IMR-90 (cell line): ENCODE measurements around the gene SMC1A. TPM values are rescaled to one million over a fixed set of nuclear protein-coding genes. Genes with fewer than 3 reads are reported as not detected.

Experiments
- ATAC-seq: fragments of 200-7000 bp; cut with Tn5 transposase; 2 replicates; pipeline ENCODE4 v1.9.1; 2020; ENCODE audit warnings: low read depth, mild to moderate bottlenecking, moderate library complexity
- BruUV-seq: library from RNA; stranded (reverse); fragments of 400-500 nt; replicated peaks from 2 replicates; lab custom pipeline; 2021; lab: Mats Ljungman, UMichigan
- CTCF ChIA-PET: fragments of 300-600 bp; formaldehyde crosslinking; extraction: SDS; loops from one replicate; lab custom pipeline; 2021; ENCODE audit warnings: antibody characterized with exemption; lab: Yijun Ruan, JAX
- POLR2A ChIA-PET: fragments of 300-600 bp; sonication (Branson Sonifier 250); formaldehyde crosslinking; loops from one replicate; lab custom pipeline; 2022; ENCODE audit warnings: antibody characterized with exemption; ENCODE audit not compliant: unreplicated experiment; lab: Charles Lee
- DNase-seq: peaks from one replicate; pipeline ENCODE4 v3.0.0; 2013
- H2AFZ ChIP-seq: replicated peaks from 2 replicates; pipeline ENCODE3; 2013; ENCODE audit warnings: low read length, mild to moderate bottlenecking; ENCODE audit not compliant: poor library complexity
- H2AK5ac ChIP-seq: 2 replicates; pipeline ENCODE4 v1.6.1; 2013; ENCODE audit warnings: low read depth, low read length, inconsistent platforms
- H2AK9ac ChIP-seq: replicated peaks from 2 replicates; pipeline ENCODE3; 2013; ENCODE audit warnings: mild to moderate bottlenecking, low read depth, low read length, moderate library complexity; ENCODE audit not compliant: poor library complexity
- H2BK120ac ChIP-seq: 2 replicates; pipeline ENCODE4 v1.6.1; 2013; ENCODE audit warnings: low read depth, low read length, inconsistent platforms
- H2BK15ac ChIP-seq: 3 replicates; pipeline ENCODE4 v1.6.1; 2013; ENCODE audit warnings: low read depth, low read length, inconsistent platforms
- H2BK20ac ChIP-seq: 2 replicates; pipeline ENCODE4 v1.6.1; 2013; ENCODE audit warnings: low read depth, mild to moderate bottlenecking, inconsistent platforms, low read length, moderate library complexity
- H2BK5ac ChIP-seq: 2 replicates; pipeline ENCODE4 v1.6.1; 2013; ENCODE audit warnings: mild to moderate bottlenecking, low read depth, low read length, inconsistent platforms; ENCODE audit not compliant: poor library complexity, severe bottlenecking
- H3K14ac ChIP-seq: replicated peaks from 2 replicates; pipeline ENCODE4 v1.6.1; 2013; ENCODE audit warnings: low read depth, low read length, inconsistent platforms
- H3K18ac ChIP-seq: 2 replicates; pipeline ENCODE4 v1.6.1; 2013; ENCODE audit warnings: low read depth, low read length, control low read depth
- H3K23ac ChIP-seq: 2 replicates; pipeline ENCODE4 v1.6.1; 2013; ENCODE audit warnings: low read depth, low read length, inconsistent platforms
- H3K27ac ChIP-seq: 2 replicates; pipeline ENCODE4 v1.5.1; 2013; ENCODE audit warnings: mild to moderate bottlenecking, control low read depth, low read length; ENCODE audit not compliant: insufficient read depth
- H3K27me3 ChIP-seq: 2 replicates; pipeline ENCODE4 v1.6.1; 2013; ENCODE audit warnings: low read length; ENCODE audit not compliant: control insufficient read depth, insufficient read depth
- H3K36me3 ChIP-seq: 2 replicates; pipeline ENCODE4 v1.6.1; 2013; ENCODE audit warnings: low read length, mixed read lengths; ENCODE audit not compliant: control insufficient read depth, insufficient read depth
- H3K4ac ChIP-seq: 2 replicates; pipeline ENCODE4 v1.6.1; 2013; ENCODE audit warnings: low read depth, low read length, inconsistent platforms
- H3K4me1 ChIP-seq: 2 replicates; pipeline ENCODE4 v1.6.1; 2013; ENCODE audit warnings: low read length, mixed read lengths; ENCODE audit not compliant: control insufficient read depth, insufficient read depth
- H3K4me2 ChIP-seq: 2 replicates; pipeline ENCODE4 v1.6.1; 2013; ENCODE audit warnings: low read depth, mild to moderate bottlenecking, control low read depth, low read length, moderate library complexity
- H3K4me3 ChIP-seq: 2 replicates; pipeline ENCODE4 v1.5.1; 2013; ENCODE audit warnings: low read depth, mild to moderate bottlenecking, control low read depth, low read length, moderate library complexity; ENCODE audit not compliant: insufficient read depth
- H3K56ac ChIP-seq: 2 replicates; pipeline ENCODE4 v1.6.1; 2013; ENCODE audit warnings: low read length, inconsistent platforms; ENCODE audit not compliant: insufficient read depth; ENCODE audit errors: extremely low read depth
- H3K79me1 ChIP-seq, 2 experiments: 2 replicates each; pipeline ENCODE4 v1.6.1; 2013; ENCODE audit warnings: low read length in 2 of 2, inconsistent platforms in 1 of 2, low read depth in 1 of 2
- H3K9ac ChIP-seq: 2 replicates; pipeline ENCODE4 v1.6.1; 2013; ENCODE audit warnings: low read depth, low read length, control low read depth
- H3K9me1 ChIP-seq: 2 replicates; pipeline ENCODE4 v1.6.1; 2013; ENCODE audit warnings: low read length, inconsistent platforms; ENCODE audit not compliant: insufficient read depth
- H3K9me3 ChIP-seq: 2 replicates; pipeline ENCODE4 v1.6.1; 2013; ENCODE audit warnings: low read length; ENCODE audit not compliant: control insufficient read depth, insufficient read depth
- H4K20me1 ChIP-seq: 2 replicates; pipeline ENCODE4 v1.6.1; 2013; ENCODE audit warnings: low read length, inconsistent platforms; ENCODE audit not compliant: insufficient read depth
- H4K5ac ChIP-seq: 2 replicates; pipeline ENCODE4 v1.6.1; 2013; ENCODE audit warnings: mild to moderate bottlenecking, low read depth, low read length, control low read depth
- H4K8ac ChIP-seq, 2 experiments: 2 replicates each; pipeline ENCODE4 v1.6.1; 2013; ENCODE audit warnings: low read depth in 2 of 2, low read length in 2 of 2, control low read depth in 1 of 2, inconsistent platforms in 1 of 2
- H4K91ac ChIP-seq: 2 replicates; pipeline ENCODE4 v1.6.1; 2013; ENCODE audit warnings: low read depth, low read length, inconsistent platforms; ENCODE audit not compliant: insufficient read depth
- CHD1 ChIP-seq: IDR thresholded peaks from 2 replicates; pipeline ENCODE4 v1.6.1; 2012; ENCODE audit warnings: low read depth, low read length, improper control_type of control experiment
- MXI1 ChIP-seq: IDR thresholded peaks from 2 replicates; pipeline ENCODE4 v1.6.1; 2012; ENCODE audit warnings: low read depth, mild to moderate bottlenecking, low read length, moderate library complexity, borderline replicate concordance
- WGBS, 2 experiments: methylation state at CpG; one replicate each; pipeline versions ENCODE4 v1.1.5 to v1.1.7; 2013; ENCODE audit warnings: missing lambda C conversion rate in 2 of 2; ENCODE audit not compliant: insufficient read length in 1 of 2; ENCODE audit errors: extremely low coverage in 2 of 2; 5-methylcytosine and 5-hydroxymethylcytosine counted together
- dilution Hi-C: fragments of 300-500 bp; cut with HindIII; formaldehyde crosslinking; loops from one replicate; pipeline ENCODE4 v1.14.3; 2018; ENCODE audit warnings: low sequenced_read_pairs; ENCODE audit not compliant: unreplicated experiment
- in situ Hi-C: fragments of 300-500 bp; cut with MboI; formaldehyde crosslinking; loops from 3 replicates; pipeline ENCODE4 v1.14.3; 2019; ENCODE audit warnings: low sequenced_read_pairs, inconsistent platforms, mixed read lengths
- intact Hi-C: fragments of 100-400 bp; cut with micrococcal nuclease; formaldehyde crosslinking; loops from 2 replicates; pipeline ENCODE4 v1.10.0; 2022
- polyA plus RNA-seq, 3 experiments: library from polyadenylated mRNA; depleted of rRNA; stranded (reverse); fragments of >200 nt; gene quantifications; 2 replicates each; pipeline ENCODE4 v1.2.3, GENCODE V29; 2012; ENCODE audit warnings: low replicate concordance in 1 of 3
- total RNA-seq: library from RNA; depleted of rRNA; stranded (reverse); fragments of >200 nt; gene quantifications from 2 replicates; pipeline ENCODE4 v1.2.3, GENCODE V29; 2012

Gene SMC1A
- total and polyA plus RNA-seq, 2 of the 4 experiments (the other 2 are of a cell fraction): 35.8 to 41.0 TPM

- H4K8ac ChIP-seq: peak overlapping the region; percentile 86 to 88; a peak in 3 of 4 replicates
- H2BK15ac ChIP-seq: no peak overlapping the region
- WGBS, 2 experiments: 10% methylated on average over 5 of the region's 15 CpGs; no CpG with 5 or more reads in 1 of the 2 experiments
- H3K9ac ChIP-seq: peak overlapping the region; percentile 82
- no peak overlapping the region for H2BK20ac ChIP-seq
- H3K18ac ChIP-seq: no peak overlapping the region
- H4K91ac ChIP-seq: peak overlapping the region; percentile 52; the same call in 1 of the 2 replicates
- 0 out of 2 replicates have a peak, but pooled peaks have one; percentile 72 for TF ChIP-seq MXI1
- no peak for TF ChIP-seq CHD1
- H2AK9ac ChIP-seq: peak overlapping the region; percentile 93
- peaks cover 2% of the 10 kb centered on the region; the same call in 1 of the 2 replicates for H3K9me1 ChIP-seq
- 0 out of 2 replicates have a peak overlapping the region, but pooled peaks have one; percentile 13 for H3K23ac ChIP-seq
- H3K56ac ChIP-seq: peak overlapping the region; percentile 57; the same call in 1 of the 2 replicates
- H2AFZ ChIP-seq: peak overlapping the region; percentile 92
- peaks cover 11 to 16% of the 10 kb centered on the region in 2 experiments; a peak in 3 of 4 replicates for H3K79me1 ChIP-seq
- H3K4me2 ChIP-seq: peak overlapping the region; percentile 90
- peak overlapping the region; percentile 64; the same call in 1 of the 2 replicates for H3K14ac ChIP-seq
- H2BK5ac ChIP-seq: peak overlapping the region; percentile 18
- in situ Hi-C loops: no loop called here
- peaks cover 28% of the 10 kb centered on the region for H4K20me1 ChIP-seq
- H3K27ac ChIP-seq: peak overlapping the region; percentile 67
- no peaks in the 10 kb centered on the region for H3K27me3 ChIP-seq
- no peak overlapping the region for H2AK5ac ChIP-seq
- H2BK120ac ChIP-seq: no peak overlapping the region
- no peak overlapping the region for H4K5ac ChIP-seq
- POLR2A ChIA-PET: interaction anchor here (0.6 kb wide), 1 partner anchor 23 kb away, joined by 4 read pairs; no protein-coding TSS in a partner anchor
- peak; percentile 15 for ATAC-seq
- CTCF ChIA-PET: no interaction called here
- peak overlapping the region; percentile 71 for H3K4me3 ChIP-seq
- DNase-seq: no peak
- H3K9me3 ChIP-seq: no peaks in the 10 kb centered on the region
- intact Hi-C loops: no loop called here
- H3K36me3 ChIP-seq: no peaks in the 10 kb centered on the region
- peaks cover 5% of the 10 kb centered on the region for H3K4me1 ChIP-seq
- BruUV-seq: no TSS peak
- peak overlapping the region; percentile 30 for H3K4ac ChIP-seq
- dilution Hi-C loops: no loop called here
Measured at GRCh38 chrX:53421772-53422085, 725 bp downstream of the SMC1A start.
